MM.1S (cell line): ENCODE measurements around the gene EXOSC7.

Source experiments
- DNase-seq: peaks from one replicate; pipeline ENCODE4 v3.0.0-alpha.2; 2015
- H2AFZ ChIP-seq: fragments of 300-600 bp; sonication (generic); 2 replicates; pipeline ENCODE4 v1.6.0; 2016; ENCODE audit warnings: antibody characterized with exemption, low read length
- H3F3A ChIP-seq: fragments of 300-600 bp; sonication (generic); 2 replicates; pipeline ENCODE4 v1.6.1; 2016; ENCODE audit warnings: mild to moderate bottlenecking, antibody characterized with exemption, low read length, moderate library complexity, mixed read lengths; ENCODE audit not compliant: insufficient read depth
- H3K27ac ChIP-seq: fragments of 300-600 bp; sonication (generic); 2 replicates; pipeline ENCODE4 v1.5.1; 2016; ENCODE audit warnings: mild to moderate bottlenecking, low read length
- H3K27me3 ChIP-seq: fragments of 300-600 bp; sonication (generic); replicated peaks from 2 replicates; pipeline ENCODE4 v1.6.0; 2016; ENCODE audit warnings: low read length; ENCODE audit not compliant: insufficient read depth
- H3K36me3 ChIP-seq: fragments of 300-600 bp; sonication (generic); replicated peaks from 2 replicates; pipeline ENCODE4 v1.6.1; 2016; ENCODE audit warnings: mild to moderate bottlenecking, low read length, mixed read lengths; ENCODE audit not compliant: insufficient read depth
- H3K4me1 ChIP-seq: fragments of 300-600 bp; sonication (generic); 2 replicates; pipeline ENCODE4 v1.6.1; 2016; ENCODE audit warnings: low read length, mixed read lengths
- H3K4me2 ChIP-seq: fragments of 300-600 bp; sonication (generic); 2 replicates; pipeline ENCODE4 v1.6.0; 2016; ENCODE audit warnings: low read depth, low read length
- H3K4me3 ChIP-seq: fragments of 300-600 bp; sonication (generic); 2 replicates; pipeline ENCODE4 v1.5.1; 2016; ENCODE audit warnings: low read length, mixed read lengths
- H3K79me2 ChIP-seq: fragments of 300-600 bp; sonication (generic); 2 replicates; pipeline ENCODE4 v1.6.1; 2016; ENCODE audit warnings: mixed run types, low read length, mixed read lengths
- H3K9ac ChIP-seq: fragments of 300-600 bp; sonication (generic); 2 replicates; pipeline ENCODE4 v1.6.1; 2016; ENCODE audit warnings: low read length, mixed read lengths
- H3K9me2 ChIP-seq: fragments of 300-600 bp; sonication (generic); replicated peaks from 2 replicates; pipeline ENCODE4 v1.6.1; 2016; ENCODE audit warnings: mild to moderate bottlenecking, low read length, mixed read lengths; ENCODE audit not compliant: insufficient read depth
- H3K9me3 ChIP-seq: fragments of 300-600 bp; sonication (generic); replicated peaks from 2 replicates; pipeline ENCODE4 v1.6.1; 2016; ENCODE audit warnings: mild to moderate bottlenecking, low read length, mixed read lengths; ENCODE audit not compliant: insufficient read depth
- H4K20me1 ChIP-seq: fragments of 300-600 bp; sonication (generic); 2 replicates; pipeline ENCODE4 v1.6.1; 2016; ENCODE audit warnings: mild to moderate bottlenecking, low read length, moderate library complexity, mixed read lengths; ENCODE audit not compliant: insufficient read depth
- CTCF ChIP-seq: fragments of 300-600 bp; sonication (generic); IDR thresholded peaks from 2 replicates; pipeline ENCODE4 v1.5.1; 2016; ENCODE audit warnings: antibody characterized with exemption, low read length, mixed read lengths
- EZH2 ChIP-seq: fragments of 300-600 bp; sonication (generic); optimal IDR thresholded peaks from 2 replicates; pipeline ENCODE3; 2017; ENCODE audit warnings: low read depth, mild to moderate bottlenecking, antibody characterized with exemption, low read length, mixed read lengths
- EZH2phosphoT487 ChIP-seq: fragments of 300-600 bp; sonication (generic); IDR thresholded peaks from 2 replicates; pipeline ENCODE4 v1.6.1; 2018; ENCODE audit warnings: antibody characterized with exemption, low read length

The EXOSC7 gene

GRCh38 chr3:45057557-45057956 is 81.5 kb downstream of the EXOSC7 start:
- no peak overlapping the region for H3K4me3 ChIP-seq
- H3K27me3 ChIP-seq = no peaks in the 10 kb centered on the region
- H3K9ac ChIP-seq = no peak overlapping the region
- H3K36me3 ChIP-seq = no peaks in the 10 kb centered on the region
- no peaks in the 10 kb centered on the region for H3K9me3 ChIP-seq
- TF ChIP-seq EZH2phosphoT487 = no peak
- H3K27ac ChIP-seq = no peak overlapping the region
- H3K9me2 ChIP-seq = no peaks in the 10 kb centered on the region
- H3K4me1 ChIP-seq = no peaks in the 10 kb centered on the region
- no peaks in the 10 kb centered on the region for H4K20me1 ChIP-seq
- H3F3A ChIP-seq = no peaks in the 10 kb centered on the region
- no peak overlapping the region for H3K4me2 ChIP-seq
- no peaks in the 10 kb centered on the region for H3K79me2 ChIP-seq
- DNase-seq = no peak
- no peak overlapping the region for H2AFZ ChIP-seq

GRCh38 chr3:45059132-45059531 is 83.1 kb downstream of the EXOSC7 start:
- H3K27me3 ChIP-seq = no peaks in the 10 kb centered on the region
- no peak overlapping the region for H2AFZ ChIP-seq
- no peak for TF ChIP-seq EZH2
- TF ChIP-seq CTCF = no peak
- no peak for TF ChIP-seq EZH2phosphoT487
- H3K4me3 ChIP-seq = no peak overlapping the region
- no peaks in the 10 kb centered on the region for H3F3A ChIP-seq
- DNase-seq = no peak
- no peak overlapping the region for H3K27ac ChIP-seq
- H3K4me2 ChIP-seq = no peak overlapping the region
- no peaks in the 10 kb centered on the region for H3K9me2 ChIP-seq
- H3K9ac ChIP-seq = no peak overlapping the region
- H3K4me1 ChIP-seq = no peaks in the 10 kb centered on the region
- no peaks in the 10 kb centered on the region for H3K79me2 ChIP-seq
- H3K9me3 ChIP-seq = no peaks in the 10 kb centered on the region
- no peaks in the 10 kb centered on the region for H4K20me1 ChIP-seq
- H3K36me3 ChIP-seq = no peaks in the 10 kb centered on the region

- Histone ChIP-seq H3K9me3 (no peaks in the 10 kb centered on the region), H3K79me2 (no peaks in the 10 kb centered on the region), H4K20me1 (no peaks in the 10 kb centered on the region), H3F3A (no peaks in the 10 kb centered on the region), H3K36me3 (no peaks in the 10 kb centered on the region), H3K9ac (no peak overlapping the region), H2AFZ (no peak overlapping the region), H3K4me1 (no peaks in the 10 kb centered on the region), H3K27me3 (no peaks in the 10 kb centered on the region), H3K4me2 (no peak overlapping the region), H3K9me2 (no peaks in the 10 kb centered on the region), H3K4me3 (no peak overlapping the region), H3K27ac (no peak overlapping the region)
- TF ChIP-seq EZH2 = no peak
- TF ChIP-seq CTCF = no peak
- TF ChIP-seq EZH2phosphoT487 = no peak
- DNase-seq = no peak
Observed at GRCh38 chr3:45060165-45060892, 84.3 kb downstream of the EXOSC7 start.
